ENCODE results near the gene HIVEP3. TPM values are rescaled to one million over a fixed set of nuclear protein-coding genes. Genes with fewer than 3 reads are reported as not detected.

HIVEP3 gene
- total RNA-seq, 1 experiment from 2014 or later, result 1.4 TPM

- DNase-seq (ENCODE audit: low read depth), result no peak
- in situ Hi-C loops (cut with HindIII; ENCODE audit: low pct_unique_long_range_greater_than_20kb, low sequenced_read_pairs), result no loop called here
Observed at GRCh38 chr1:41620365-41621169, 298.2 kb downstream of the HIVEP3 start.

DNA sequence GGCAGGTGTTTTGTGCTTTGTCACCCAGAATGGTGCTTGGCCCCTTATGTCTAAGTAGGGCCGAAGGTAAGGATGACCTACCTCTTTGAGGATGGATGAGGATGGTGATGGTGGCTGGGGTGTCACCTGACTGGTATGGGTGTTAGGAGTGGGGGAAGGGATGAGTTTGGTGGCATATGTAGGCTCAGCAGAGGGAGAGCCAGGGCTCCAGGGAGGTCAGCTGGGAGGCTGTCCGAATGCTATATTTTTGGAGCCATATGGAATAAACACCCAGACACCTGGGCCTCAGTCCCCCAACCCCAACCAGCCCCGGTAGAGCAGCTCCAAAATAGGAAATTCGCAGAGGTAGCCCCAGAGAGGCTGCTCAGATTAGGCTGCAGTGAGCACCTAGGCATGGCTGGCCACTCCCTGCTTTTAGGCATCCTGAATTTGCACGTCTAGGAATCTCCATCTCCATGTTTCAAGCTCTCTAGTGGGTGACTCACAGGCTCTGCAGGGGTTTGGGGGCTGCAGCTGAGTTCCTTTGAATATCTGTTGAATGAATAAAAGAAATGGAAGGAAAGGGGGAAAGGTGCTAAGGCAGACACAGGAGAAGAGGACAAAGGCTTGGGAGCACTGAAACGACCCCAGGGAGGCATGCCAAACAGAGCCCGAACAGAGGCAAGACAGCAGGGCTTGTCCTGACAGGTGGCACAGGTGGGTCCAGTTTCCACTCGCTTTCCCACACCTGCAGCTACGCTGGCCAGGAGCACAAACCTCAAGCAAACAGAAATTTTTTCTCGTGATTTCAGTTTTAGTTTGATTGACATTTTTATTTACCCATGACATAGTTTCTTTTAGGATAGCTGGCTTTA, 299.0 kb downstream of the HIVEP3 start:
- in situ Hi-C loops (cut with HindIII; ENCODE audit: low pct_unique_long_range_greater_than_20kb, low sequenced_read_pairs), result no loop called here
- DNase-seq (ENCODE audit: low read depth), result no peak

DNA sequence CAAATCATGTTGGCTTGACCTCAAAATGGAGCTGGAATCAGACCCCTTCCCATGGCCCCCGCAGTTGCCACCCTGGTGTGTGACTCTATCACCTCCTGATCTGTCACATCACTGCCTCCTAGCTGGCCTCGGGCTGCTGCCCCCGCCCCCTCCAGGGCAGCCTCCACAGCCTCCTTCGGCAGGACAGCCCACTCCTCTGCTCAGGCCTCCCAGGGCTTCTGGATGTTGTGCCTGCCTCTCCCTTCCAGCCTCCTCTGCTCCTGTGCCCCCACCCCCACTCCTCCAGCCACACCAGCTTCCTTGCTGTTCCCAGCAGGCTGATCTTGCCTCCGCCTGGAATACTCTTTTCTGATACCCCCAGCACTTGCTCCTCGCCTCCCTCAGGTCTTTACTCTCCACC, 299.9 kb downstream of the HIVEP3 start:
- in situ Hi-C loops (cut with HindIII; ENCODE audit: low pct_unique_long_range_greater_than_20kb, low sequenced_read_pairs), result no loop called here
- DNase-seq (ENCODE audit: low read depth), result no peak

- in situ Hi-C loops (cut with HindIII; ENCODE audit: low pct_unique_long_range_greater_than_20kb, low sequenced_read_pairs), result no loop called here
- no peak for DNase-seq (ENCODE audit: low read depth)
Observed at GRCh38 chr1:41618066-41618825, 300.5 kb downstream of the HIVEP3 start.

DNA sequence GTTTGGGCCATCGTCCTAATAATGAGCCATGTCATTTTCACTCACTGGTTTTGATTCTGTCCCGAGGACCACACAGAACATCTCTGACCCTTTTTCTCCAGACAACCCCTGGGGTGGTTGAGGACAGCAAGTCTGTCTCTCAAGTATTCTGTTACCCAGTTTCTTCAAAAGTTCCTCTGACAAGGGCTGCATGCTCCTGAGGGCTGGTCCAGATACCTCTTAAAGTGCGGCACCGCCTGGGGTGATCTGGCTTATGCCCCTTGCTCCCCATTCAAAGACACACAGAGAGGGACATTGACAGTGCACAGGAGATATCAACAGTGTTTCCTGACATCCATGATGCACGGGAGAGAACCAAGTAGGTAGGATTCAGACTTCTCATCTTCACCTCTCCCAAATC, 301.4 kb downstream of the HIVEP3 start:
- no peak for DNase-seq (ENCODE audit: low read depth)
- in situ Hi-C loops (cut with HindIII; ENCODE audit: low pct_unique_long_range_greater_than_20kb, low sequenced_read_pairs), result no loop called here

DNA sequence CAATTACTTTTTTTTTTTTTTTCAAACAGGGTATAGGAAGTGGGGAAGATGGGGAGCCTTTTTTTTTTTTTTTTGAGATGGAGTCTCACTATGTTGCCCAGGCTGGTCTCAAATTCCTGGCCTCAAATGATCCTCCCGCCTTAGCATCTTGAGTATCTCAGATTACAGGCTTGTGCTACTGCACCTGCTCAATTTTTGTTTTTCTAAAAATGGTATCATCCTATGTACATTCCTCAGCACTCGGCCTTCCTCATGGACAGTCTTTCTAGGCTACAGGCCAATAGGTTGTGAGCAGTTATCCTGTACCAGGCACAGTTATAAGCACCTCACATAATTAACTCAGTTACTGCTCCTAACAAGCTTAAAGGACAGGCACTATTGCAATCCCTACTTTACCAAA, 302.2 kb downstream of the HIVEP3 start:
- DNase-seq (ENCODE audit: low read depth), result no peak
- in situ Hi-C loops (cut with HindIII; ENCODE audit: low pct_unique_long_range_greater_than_20kb, low sequenced_read_pairs), result no loop called here

DNA sequence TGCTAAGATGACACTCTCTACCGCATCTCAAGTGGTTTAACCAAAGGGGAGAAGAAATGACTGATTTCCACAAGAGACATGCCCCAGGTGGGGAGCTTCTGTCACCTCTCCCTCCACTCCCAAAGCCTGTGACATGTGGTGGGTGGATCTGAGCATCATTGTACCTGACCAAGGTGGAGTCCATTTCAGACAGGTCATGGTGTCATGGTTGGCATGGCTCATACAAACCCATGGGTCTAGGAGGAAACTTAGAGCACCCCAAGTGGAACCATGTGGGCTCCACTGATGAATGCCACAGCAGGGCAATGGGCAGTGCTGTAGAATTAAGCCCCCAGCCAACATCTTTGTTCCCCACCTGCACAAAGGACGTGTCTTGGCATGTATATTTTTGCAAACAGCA, 302.7 kb downstream of the HIVEP3 start:
- in situ Hi-C loops (cut with HindIII; ENCODE audit: low pct_unique_long_range_greater_than_20kb, low sequenced_read_pairs), result no loop called here
- no peak for DNase-seq (ENCODE audit: low read depth)

DNA sequence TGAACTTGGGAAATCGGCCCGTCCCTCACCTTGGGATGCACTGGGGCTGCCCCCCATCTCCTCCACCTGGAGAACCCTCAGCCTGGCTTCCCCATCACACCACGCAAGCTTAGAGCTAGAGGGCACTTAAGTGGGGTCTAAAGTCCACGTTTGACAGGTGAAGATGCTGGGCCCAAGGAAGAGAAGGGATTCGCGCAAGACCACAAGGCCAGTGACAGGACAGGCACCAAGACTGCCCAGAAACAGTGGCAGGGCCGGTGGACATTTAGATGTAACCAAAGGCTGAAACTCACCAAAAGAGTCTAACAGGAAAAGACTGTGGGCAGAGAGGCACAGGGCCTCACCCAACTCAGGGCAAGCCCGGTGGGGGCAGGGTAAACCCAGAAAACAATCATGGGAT, 303.4 kb downstream of the HIVEP3 start:
- no peak for DNase-seq (ENCODE audit: low read depth)
- in situ Hi-C loops (cut with HindIII; ENCODE audit: low pct_unique_long_range_greater_than_20kb, low sequenced_read_pairs), result no loop called here

GRCh38 chr1:41614818-41615217, 303.9 kb downstream of the HIVEP3 start:
- DNase-seq (ENCODE audit: low read depth), result no peak
- in situ Hi-C loops (cut with HindIII; ENCODE audit: low pct_unique_long_range_greater_than_20kb, low sequenced_read_pairs), result no loop called here

DNA sequence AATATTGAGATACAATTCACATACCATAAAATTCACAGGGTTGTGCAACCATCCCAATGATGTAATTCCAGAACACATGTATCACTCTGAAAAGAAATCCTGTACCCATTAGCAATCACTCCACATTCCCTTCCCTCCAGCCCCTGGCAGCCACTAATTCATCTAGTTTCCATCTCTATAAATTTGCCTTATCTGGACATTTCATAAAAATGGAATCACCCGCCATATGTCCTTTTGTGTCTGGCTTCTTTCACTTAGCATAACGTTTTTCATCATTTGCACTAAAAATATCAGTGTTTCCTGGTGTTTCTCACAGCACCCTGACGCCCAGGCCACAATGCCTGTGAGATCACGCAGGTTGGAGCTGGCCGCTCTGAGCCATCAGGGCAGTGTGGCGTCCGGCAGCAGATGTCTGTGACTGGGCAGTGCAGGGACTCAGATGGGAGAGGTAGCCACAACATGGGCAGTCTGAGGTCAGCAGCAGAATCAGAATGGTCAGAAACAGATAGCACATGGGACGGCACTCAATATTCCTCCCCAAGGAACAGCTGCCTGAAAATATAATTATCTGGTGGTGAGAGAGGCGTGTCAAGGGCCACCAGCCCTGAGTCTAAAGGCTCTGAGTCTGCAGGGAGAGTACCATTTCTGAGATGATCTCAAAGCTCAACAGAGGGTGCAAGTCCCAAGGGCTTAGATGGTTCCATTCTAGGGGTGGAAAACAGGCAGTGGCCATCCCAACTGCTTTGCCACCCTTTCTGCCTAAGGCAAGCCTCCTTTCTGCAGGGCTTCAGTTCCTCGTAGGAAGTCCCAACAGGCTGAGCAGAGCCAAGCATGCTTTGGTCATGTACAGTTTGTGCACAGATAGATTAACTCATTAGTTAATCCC, 304.8 kb downstream of the HIVEP3 start:
- in situ Hi-C loops (cut with HindIII; ENCODE audit: low pct_unique_long_range_greater_than_20kb, low sequenced_read_pairs), result no loop called here
- DNase-seq (ENCODE audit: low read depth), result no peak

DNA sequence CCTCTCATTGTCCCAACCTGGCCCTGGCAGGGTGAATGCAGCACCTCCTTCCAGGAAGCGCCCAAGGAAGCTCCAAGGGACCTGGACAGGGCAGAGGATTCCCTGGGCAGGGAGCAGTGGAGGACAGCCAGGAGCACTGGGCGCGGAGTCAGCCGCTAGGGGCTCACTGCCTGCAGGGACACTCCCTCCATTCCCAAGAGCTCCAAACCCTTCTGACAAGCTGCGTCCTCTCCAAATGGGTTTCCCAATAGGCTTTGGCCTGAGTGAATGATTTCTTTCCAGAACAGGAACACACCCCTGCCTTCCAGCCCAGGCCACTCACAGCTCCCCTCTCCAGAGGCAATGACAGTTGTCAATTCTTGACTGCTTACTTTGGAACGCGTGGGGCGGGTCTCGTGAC, 305.8 kb downstream of the HIVEP3 start:
- DNase-seq (ENCODE audit: low read depth), result no peak
- in situ Hi-C loops (cut with HindIII; ENCODE audit: low pct_unique_long_range_greater_than_20kb, low sequenced_read_pairs), result no loop called here

- no peak for DNase-seq (ENCODE audit: low read depth)
- in situ Hi-C loops (cut with HindIII; ENCODE audit: low pct_unique_long_range_greater_than_20kb, low sequenced_read_pairs), result no loop called here
Observed at GRCh38 chr1:41611932-41612450, 306.7 kb downstream of the HIVEP3 start.

- in situ Hi-C loops (cut with HindIII; ENCODE audit: low pct_unique_long_range_greater_than_20kb, low sequenced_read_pairs), result no loop called here
- DNase-seq (ENCODE audit: low read depth), result no peak
Observed at GRCh38 chr1:41611068-41611931, 307.4 kb downstream of the HIVEP3 start.

- no peak for DNase-seq (ENCODE audit: low read depth)
- in situ Hi-C loops (cut with HindIII; ENCODE audit: low pct_unique_long_range_greater_than_20kb, low sequenced_read_pairs), result no loop called here
Observed at GRCh38 chr1:41610361-41610760, 308.4 kb downstream of the HIVEP3 start.

DNA sequence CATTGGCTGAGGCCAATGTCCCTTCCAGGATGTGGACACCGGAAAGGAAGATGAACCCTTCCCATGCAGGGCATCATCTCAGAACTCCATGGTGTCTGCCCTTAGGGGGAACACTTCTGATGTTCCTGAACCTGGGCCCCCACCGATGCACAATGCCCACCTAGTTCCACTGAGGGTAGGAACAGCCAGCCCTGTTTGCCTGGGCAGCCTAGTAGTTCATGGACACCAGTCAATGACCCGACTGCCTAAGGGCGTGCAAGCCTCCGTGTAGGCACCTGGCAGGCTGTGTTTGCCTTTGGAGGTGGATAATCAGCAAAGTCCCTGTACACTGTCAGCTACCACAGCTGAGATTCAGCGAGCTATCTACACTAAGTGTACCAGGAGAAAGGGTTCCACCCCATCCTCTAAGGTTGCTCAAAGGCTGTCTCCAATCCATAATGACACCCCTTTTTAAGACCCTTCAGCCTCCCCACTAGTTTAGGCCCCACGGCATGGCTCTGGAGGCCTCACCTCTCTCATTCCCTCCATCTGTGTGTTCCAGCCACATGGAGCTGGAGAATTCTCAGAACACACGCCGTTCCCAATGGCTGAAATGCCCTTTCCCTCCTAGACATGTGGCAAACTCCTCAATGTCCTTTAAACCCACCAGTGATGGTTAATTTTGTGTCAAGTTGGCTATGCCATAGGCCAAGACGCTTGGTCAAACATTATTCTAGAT, 309.4 kb downstream of the HIVEP3 start:
- no peak for DNase-seq (ENCODE audit: low read depth)
- in situ Hi-C loops (cut with HindIII; ENCODE audit: low pct_unique_long_range_greater_than_20kb, low sequenced_read_pairs), result no loop called here

DNA sequence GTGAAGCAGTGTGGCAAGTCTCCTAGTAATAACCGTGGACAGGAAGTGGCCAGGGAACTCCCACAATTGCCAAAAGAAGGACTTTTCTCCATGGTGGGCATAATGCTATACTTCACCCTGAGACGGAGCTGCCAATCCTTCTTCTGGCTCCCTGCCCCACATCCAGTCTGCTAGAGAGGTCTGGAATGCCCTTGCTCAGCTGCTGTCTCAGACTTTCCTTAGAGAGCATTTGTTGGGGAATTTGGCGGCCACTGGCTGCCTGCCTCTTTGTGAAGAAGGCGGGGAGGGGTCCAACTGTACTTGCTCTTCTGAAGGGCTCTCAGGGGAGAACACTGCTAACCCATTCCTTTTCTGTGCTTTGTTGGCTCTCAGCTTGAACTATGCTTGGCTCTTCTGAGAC, 310.5 kb downstream of the HIVEP3 start:
- no peak for DNase-seq (ENCODE audit: low read depth)
- in situ Hi-C loops (cut with HindIII; ENCODE audit: low pct_unique_long_range_greater_than_20kb, low sequenced_read_pairs), result no loop called here
